Stomach (tissue), 4 donors: Measurements from ENCODE around the gene EMX1.

Experiments
- POLR2A ChIP-seq, 4 donors: fragments of 450-650 bp; IDR thresholded peaks; one replicate each; pipeline ENCODE4 v1.6.1; 2016; ENCODE audit warnings: antibody characterized with exemption in 4 of 4, control low read depth in 2 of 4, mild to moderate bottlenecking in 1 of 4, moderate library complexity in 1 of 4
- TF ChIP-seq, protein P1 (sequence below), 7 experiments: fragments of 450-650 bp in 4 of 7; fragments of 200-600 bp in 3 of 7; sonication (generic) in 3 of 7; IDR thresholded peaks; one replicate each; pipeline ENCODE4 v1.5.1; 2016 to 2019; ENCODE audit warnings: antibody characterized with exemption in 7 of 7, control low read depth in 2 of 7, mild to moderate bottlenecking in 1 of 7

DNA sequence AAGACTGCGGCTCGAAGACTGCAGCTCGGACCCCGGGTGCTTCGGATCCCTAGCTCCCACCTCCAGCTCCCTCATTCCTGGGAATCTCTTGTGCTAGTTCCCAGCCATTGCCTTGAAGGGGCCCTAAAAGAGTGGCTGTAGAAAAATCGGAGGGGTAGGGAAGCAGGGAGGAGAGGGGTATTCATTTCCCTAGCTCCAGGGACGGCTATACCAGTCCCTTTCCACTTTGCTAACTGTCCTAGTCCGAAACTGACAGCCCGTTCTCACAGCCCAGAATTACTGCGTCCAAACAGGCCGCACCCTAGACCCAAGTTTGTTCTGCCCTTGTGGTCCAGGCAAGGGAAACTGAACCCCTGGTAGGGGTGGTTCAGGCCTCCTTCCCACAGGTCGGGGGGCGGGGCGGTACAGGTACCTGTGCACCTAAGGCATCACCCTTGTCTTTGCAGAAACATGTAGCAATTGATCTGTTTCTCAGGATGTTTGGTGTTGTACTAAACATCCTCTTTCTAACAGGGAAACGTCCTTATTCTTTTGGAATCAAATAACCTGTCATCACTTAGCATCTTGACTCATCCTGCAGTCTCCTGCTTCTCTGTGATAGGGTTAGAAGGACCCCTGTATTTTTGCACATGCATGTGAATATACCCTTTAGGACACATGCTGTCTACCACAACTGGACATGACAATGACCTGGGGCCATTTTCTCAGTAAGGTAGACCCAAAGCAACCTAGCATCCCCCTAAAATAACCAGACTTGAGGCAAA lies 4.0 kb downstream of the EMX1 start:
- TF ChIP-seq, protein P1, sequence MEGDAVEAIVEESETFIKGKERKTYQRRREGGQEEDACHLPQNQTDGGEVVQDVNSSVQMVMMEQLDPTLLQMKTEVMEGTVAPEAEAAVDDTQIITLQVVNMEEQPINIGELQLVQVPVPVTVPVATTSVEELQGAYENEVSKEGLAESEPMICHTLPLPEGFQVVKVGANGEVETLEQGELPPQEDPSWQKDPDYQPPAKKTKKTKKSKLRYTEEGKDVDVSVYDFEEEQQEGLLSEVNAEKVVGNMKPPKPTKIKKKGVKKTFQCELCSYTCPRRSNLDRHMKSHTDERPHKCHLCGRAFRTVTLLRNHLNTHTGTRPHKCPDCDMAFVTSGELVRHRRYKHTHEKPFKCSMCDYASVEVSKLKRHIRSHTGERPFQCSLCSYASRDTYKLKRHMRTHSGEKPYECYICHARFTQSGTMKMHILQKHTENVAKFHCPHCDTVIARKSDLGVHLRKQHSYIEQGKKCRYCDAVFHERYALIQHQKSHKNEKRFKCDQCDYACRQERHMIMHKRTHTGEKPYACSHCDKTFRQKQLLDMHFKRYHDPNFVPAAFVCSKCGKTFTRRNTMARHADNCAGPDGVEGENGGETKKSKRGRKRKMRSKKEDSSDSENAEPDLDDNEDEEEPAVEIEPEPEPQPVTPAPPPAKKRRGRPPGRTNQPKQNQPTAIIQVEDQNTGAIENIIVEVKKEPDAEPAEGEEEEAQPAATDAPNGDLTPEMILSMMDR (IDR thresholded peaks at IDR 0.05): no peak
- no peak for TF ChIP-seq POLR2A (IDR thresholded peaks at IDR 0.05)
